Measurements from ENCODE around the gene LNX1.

The LNX1 gene

DNA sequence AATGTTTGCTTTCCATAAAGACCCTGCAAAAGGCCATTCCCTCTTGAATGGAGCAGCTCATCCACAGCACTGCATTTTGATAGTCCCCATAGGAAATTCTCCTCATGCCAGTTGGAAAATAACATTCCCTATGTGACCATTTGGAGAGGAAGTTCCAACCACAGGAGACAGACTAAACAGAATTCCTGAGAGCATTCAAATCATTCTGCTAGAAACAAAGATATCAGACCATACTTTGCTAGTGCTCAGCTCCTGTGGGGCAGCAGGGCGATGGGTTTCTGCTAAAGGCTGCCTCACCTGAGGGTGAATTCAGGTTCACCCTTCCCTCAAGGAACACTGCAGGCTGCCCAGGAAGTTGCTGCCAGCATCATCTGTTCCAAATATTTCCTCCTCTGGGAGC is 58.8 kb downstream of the LNX1 start:
- no peak for DNase-seq

DNA sequence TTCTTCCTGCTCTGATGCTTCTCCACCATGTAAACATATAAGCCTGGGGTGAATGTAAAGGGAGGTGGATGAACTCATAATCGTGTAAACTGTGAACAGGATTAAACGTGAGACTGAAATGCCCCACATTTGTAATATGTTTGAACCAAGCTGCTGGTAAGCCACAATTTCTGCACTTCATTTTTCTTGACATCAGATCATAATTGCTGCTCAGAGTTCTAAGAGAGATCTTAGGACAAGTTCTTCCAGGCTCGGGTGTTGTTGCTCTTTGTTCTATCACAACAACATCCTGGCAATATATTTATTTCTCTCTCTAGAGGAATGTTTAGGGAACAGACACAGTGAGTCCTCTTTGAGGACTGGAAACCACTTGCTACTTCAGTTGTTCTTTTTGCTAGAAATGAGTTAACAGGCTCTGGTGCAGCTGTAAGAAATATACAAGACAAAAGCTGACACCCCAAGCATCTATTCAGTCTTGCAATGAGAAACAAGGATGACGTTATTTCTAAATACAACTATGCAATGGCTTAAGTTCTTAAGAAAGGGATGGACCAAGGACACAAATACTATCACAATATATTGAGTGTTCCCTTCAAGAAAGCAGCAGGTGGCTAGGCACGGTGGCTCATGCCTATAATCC is 59.6 kb downstream of the LNX1 start:
- DNase-seq, result no peak

DNA sequence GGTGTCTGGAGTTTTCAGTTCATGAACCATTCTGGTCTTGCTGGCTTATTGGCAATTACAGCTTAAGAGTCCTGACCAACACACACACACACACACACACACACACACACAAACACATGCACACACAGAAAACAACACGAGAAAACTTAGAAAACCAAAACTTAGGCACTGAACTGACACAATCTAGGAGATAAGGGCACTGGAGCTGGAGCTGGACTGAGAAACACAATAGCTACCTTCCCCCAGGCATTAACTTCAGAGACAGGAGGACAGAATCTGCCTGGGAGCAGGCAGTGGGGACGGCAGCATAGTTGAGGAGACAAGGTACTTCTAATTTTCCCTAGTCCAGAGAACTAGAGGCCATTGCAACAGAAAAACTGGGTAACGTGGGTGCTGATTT is 62.3 kb downstream of the LNX1 start:
- DNase-seq, result no peak

DNA sequence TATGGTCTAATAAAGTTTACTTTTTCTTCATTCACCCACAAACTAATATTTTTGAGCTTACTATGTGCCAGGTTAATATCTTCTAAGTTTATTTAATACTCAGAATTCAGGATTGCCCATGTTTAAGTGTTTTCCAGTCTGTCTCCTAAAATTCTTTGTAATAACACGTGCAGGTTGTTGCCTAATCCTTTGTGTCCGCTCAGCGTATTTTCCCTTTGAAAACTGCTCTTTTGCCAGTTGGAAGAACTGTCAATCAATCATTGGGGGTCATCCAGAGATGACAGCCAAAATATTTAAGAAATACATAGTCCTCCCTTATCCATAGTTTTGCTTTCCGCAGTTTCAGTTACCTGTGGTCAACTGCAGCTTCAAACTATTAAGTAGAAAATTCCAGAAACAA is 63.4 kb downstream of the LNX1 start:
- DNase-seq, result no peak

DNA sequence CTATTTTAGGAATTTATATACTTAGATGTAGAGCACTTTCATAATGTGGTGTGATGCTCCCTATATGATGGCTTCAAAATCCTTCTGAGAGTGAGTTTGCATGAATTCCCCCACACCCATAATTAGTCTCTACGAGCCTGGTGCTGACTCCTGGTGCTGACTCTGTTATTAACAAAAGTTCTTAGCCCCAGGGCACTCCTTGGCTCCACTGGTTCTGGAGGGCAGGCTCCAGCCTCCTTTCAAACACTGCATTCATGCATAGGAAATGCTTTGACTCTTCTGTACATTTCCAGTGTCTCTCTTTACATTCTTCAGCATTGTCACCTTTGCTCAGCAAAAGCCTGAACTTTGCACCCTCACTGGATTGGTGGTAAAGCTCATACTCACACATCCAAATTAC is 64.0 kb downstream of the LNX1 start:
- DNase-seq, result no peak

DNA sequence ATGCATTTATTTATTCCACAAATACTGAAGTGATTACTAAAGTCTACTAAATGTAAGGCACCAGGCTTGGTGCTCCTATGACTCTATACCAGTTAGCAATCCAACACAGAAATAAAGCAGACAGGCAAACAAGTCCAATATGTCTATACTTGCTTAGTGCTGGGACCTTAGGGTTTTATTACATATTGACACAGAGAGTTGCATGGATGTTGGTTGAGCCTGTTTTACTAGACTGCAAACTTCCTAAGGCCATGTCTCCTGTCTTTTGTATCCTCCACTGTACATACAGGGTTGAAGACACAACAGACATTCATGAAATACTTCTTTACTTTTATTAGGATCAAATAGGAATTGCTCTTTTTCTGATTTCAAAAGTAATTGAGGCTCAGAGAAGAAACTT is 69.0 kb downstream of the LNX1 start:
- no peak for DNase-seq

DNA sequence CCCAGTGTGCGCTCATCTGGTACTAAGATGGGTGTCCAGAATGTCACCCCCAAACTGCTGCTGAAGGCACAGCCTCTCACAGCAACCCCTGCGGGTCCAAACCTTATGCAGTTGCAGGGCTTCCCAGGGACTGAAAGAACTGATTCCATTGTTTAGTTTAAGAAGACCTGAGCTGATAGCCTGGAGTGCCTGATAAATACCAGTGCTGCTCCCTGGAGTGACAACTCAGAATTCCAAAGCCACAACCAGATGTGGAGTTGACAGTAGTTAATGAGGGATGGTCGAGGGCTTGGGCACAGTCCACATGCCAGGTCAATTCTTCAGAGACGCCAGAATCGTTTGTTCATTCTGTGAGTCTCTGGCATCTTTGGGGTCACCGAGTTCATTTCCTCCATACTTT is 71.2 kb downstream of the LNX1 start:
- DNase-seq, result no peak

DNA sequence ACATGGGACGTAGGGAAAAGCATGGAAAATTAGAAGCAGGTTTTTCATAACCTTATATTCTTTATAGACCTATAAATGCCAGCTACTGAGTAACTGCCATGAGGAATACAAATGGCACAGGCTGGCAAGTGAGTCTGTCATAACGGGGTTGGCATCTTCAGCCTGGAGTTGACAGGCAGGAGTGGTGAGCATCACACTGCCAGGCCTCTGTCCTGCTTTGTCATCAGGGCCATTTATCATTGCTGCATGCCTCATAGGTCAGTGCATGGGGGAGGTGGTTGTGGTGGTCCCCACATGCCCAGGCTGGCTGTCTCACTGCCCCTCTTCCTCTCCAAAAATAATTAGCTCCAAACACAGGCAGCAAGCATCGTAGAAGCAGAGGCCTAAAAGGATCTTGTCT is 72.5 kb downstream of the LNX1 start:
- DNase-seq, result no peak

DNA sequence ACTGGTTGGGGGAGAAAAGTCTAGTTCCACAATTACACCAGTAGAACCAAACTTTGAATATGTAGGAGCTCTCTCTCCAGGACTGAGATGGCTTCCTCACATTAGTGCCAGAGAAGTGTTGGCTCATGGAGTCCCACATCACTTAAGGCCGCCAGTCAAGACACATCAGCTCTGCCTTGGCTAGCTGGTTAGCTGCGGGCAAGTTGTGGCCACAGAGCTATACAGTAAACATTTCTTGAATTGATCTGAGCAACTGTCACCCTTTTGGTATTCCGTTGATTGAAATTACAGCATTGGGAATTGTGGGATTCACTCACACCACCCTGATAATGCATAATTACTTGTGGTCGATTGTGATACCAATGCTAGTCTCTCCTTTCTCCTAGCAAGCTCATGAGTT is 76.2 kb downstream of the LNX1 start:
- DNase-seq, result no peak

DNA sequence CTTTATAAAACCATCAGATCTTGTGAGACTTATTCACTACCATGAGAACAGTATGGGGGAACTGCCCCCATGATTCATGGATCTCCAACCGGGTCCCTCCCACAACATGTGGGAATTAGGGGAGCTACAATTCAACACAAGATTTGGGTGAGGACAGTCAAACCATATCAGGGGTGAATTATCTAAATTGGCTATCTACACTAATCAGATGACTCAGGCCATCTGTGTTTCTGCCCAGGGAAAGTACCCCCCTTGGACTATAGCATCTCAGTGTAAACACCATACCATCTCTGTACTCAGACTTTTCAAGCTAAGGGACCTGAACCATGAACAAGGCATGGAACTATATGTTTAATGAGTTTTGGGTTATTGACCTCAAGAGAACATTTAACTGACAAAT is 76.8 kb downstream of the LNX1 start:
- no peak for DNase-seq

DNA sequence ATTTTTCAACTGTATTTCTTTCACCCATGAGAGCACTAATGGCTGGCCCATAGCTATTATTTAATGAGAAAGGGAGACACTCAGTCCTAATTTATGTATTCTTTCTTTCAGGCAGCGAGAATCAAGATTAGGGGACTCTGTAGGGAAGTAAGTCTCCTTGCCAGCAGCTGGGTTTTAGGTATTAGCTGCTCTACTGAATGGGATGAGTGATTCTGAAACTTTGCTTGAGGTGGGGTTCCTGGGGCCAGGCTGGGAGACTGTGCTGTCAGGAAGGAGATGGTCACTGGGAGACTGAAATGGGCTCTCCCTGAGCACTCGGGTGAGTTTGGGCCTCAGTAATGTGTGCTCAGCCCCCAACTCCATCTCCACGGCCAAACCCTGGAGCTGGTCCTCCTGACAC is 78.7 kb downstream of the LNX1 start:
- DNase-seq, result no peak

DNA sequence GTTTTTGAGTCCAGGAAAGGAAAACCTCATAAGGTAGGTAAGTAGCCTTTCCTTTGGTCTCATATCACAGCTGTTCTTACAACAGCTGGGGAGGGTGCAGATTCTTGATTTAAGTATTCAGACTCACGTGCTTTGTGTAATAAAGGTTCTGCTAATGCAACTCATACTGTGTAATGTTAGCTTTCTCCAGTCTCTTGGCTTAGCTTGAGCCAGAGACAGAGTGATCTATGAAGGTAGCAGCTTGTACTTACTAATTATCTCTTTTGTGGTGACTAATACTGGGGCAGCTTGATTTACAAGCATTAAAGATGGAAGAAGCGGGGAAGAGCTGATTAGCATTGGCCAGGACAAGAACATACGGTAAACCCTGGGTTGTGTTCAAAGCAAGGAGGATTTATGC is 80.3 kb downstream of the LNX1 start:
- DNase-seq, result no peak

DNA sequence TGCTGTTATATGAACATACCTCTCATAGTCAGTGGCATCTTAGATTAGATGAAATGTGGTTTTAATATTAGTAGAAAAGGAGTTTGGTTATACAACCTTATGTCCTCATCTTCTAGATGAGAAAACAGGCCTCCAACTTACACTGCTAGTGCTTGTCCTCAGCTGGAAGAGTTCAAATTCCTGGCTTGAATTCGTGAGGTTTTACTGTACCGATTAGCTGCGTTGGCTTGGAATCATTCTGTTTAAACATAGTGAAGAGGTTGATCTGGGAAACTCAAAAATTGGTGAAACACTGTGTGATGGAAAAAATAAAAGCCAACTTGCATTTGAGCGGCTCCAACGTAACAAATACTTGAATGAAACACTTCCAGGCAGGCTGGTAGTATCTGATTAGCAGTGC is 81.0 kb downstream of the LNX1 start:
- no peak for DNase-seq

DNA sequence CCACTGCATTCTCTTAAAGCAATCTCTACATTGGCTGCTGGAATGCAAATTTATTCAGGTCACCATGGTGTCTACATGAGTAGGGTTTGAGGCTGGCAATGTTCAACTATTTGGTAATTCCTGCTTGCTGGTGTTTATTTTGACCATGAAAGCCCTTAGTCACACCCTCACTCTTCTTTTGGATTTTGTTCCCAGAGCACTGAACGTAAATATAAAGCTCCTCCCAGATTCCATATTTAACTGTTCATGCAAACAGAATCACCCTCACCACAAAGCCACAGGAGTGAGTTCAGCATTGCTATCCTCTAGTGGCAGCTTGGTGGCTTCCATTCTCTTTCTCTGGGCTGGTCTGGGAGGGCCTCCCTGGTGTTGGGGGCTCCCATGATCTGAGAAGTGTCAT is 82.8 kb downstream of the LNX1 start:
- no peak for DNase-seq

DNA sequence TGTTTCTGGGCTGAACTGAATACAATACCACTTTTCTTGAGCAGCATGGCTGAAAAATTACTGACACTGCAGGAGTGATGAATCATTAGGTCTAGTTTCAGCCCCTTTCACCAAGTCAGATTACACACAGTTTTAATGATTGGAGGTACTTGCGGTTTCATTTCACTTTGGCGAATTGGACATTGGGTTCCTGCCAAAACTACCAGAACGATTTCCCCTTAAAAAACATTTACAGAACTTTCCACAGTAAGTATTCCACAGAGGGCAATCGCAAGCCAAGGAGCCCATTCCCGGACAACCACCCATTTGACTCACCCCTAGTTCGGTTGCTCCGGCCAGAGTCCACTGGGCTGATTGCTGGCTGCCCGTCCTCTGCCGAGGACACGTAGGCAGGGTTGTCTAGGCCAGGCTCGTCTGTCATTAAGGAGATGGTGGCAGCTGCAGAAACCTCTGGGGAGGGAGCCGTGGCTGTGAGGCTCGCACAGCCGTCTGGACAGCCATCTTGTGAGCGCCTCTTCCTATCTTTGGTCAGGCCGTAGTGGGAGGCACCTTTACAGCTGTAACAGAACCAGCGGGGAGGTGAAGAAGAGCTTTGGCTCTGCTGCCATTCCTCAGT is 83.5 kb downstream of the LNX1 start:
- no peak for DNase-seq

DNA sequence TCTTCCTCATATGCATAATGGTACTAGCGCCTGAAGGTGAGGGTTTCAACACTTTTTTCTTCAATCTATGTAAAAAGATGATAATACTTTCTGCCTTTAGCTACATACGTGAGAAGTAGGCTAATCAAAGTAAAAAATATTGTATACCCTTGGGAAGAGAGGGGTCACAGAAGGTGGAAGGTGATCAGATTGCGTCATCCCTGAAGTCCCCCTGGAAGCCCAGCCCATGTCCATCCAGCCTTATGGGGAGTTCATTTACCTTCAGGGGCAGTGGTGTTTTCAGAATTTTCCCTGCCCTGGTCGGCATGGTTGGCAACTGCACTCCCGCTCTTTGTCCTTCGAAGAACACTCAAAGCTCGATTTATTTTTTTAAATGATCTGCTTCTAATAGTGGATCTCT is 84.2 kb downstream of the LNX1 start:
- DNase-seq, result no peak

DNA sequence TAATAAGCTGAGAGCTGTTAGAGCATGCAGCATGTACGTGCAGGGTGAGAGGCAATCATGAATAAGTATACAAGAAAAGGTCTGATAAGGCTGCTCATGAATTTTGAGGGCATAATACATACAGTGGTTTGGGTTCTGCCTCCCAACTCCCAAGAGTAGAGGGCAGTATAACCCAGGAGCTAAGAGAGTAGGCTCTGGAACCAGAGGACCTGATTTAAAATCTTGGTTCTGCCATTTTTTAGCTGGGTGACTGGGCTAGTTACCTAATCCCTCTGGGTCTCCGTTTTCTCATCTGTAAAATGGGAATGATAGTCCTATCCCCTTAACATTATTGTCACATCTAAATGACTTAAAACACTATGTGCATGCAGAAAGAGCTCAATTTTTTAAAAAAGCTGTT is 85.3 kb downstream of the LNX1 start:
- no peak for DNase-seq

DNA sequence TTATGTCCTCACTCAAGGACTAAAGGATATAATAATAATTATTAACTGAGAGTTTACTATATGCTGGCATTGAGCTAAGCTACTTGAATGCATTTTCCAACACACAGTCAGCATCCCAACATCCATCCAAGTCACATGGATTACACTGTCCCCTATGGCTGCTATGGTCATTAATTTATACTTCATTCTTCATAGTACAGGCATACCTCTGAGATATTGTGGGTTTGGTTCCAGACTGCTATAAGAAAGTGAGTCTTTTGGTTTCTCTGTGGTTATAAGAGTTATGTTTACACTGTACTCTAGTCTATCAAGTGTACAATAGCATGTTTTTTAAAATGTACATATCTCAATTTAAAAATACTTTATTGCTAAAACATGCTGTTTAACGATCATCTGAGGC is 89.2 kb downstream of the LNX1 start:
- DNase-seq, result no peak

DNA sequence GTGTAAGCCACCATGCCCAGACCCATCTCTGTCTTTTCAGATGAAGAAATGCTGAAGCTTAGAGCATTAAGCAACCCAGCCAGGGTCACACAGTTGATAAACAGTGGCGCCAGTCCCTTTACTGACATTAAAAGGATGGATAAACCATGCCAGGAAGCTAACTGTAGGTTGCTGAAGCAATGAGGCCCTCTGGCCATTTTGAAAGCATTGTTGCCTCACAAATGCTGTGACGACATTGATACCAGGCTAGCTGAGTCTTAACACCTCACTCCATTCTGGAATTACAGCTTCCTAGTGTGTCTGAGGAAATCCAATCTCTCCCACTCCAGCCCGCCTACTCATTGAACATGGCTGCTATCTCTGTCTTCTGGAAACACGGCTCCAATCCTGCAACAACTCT is 89.7 kb downstream of the LNX1 start:
- no peak for DNase-seq

DNA sequence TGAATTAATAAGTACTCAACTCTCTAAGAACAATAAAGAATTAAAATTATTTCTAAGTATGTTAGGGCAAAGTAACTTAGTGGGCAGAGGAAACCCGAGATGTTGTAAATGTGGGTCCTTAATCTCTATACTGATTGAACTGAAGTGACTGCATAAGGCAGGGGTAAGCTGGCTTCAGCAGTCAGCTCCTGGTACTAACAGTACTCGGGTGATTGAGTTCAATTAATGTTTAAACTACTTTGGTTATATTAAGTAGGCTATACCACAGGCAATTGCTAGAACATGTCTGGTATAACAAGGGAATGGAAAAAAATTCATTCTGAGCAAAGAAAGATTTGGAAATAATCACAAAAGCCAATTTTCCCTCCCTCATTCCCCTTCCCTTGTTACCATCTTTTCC is 90.7 kb downstream of the LNX1 start:
- no peak for DNase-seq

DNA sequence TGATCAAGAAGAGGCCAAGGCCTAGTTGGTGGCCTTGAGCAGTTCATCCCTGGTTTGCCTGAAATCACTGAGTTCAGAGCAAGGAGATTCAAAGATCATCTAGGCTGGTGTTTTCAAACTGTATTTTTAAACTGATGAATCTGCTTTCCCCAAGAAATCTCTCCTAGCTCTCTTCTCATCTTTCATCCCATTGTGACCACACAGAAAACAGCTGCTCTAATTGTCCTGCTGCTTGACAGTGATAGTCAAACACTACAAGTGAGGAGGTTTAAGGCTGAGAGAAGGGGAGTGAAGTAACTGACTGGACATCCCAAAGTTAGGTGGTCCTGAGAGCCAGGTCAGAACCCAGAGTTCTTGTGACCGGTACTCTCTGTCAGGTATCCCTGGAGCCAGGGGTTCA is 91.5 kb downstream of the LNX1 start:
- DNase-seq, result no peak

DNA sequence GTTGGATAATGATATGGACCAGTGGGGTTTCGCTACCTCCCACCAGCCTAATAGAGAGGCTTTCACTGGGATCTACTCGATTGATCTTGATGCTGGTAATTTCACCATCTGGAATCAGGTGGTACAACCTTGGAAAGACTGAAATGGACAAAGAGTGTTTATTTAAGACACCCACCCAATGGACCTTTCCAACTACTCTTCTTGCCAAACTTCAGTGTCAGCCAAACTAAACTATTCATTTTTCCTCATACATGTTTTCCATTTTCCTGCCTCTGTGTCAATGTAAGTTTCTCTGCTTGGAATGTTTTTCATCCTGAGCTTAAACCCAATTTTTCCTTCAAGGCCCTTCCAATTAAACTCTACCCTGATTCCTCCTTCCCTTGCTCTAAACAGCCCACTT is 92.6 kb downstream of the LNX1 start:
- DNase-seq, result no peak

DNA sequence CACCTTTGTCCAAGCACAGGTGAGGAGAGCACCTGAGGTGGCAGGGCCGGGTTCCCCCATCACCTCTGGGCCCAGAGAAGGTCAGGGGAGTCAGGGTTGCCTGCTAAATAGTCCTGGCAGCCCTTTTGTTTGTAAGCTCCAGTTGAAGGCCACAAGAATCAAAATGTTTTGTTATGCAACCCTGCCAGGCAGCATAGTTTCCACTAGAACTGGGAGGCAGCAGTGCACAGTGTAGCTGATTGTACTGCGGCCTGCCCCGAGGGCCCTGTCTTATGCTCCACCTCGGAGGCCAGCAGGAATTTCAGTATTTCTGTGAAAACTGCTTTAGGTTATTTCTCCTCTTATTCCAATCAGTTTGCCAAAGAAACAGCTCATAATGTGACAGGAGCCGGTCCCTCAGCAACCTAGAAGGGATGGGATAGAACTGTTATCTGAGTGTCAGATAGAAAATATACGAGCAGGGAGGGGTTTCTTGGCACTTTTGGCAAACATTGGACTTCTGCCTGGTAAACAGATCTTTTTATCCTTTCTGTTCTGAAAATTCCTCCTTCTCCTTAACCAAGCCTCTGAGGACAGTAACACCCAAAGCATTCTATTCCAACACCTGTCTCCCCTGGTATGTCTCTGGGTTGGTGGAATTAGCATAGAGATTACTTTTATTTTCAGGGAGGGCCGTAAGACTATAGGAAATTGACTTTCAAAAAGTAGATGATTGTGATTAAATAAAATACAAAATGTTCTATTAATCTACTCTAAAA is 93.6 kb downstream of the LNX1 start:
- no peak for DNase-seq

DNA sequence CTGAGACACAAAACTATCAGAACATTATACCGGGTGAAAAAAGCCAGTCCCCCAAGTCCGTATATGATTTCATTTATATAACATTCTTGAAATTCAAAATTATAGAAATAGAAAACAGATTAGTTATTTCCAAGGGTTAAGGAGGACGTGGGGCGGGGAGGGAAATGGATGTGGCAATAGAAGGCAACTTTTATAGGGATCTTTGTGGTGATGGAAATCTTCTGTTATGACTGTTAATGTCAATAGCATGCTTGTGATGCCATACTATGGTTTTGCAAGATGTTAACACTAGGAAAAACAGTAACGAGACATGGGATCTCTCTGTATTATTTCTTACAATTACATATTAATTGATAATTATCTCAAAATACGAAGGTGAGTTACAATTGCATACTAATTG is 96.4 kb downstream of the LNX1 start:
- DNase-seq, result no peak
